ENCODE results near the gene AATK. TPM values are rescaled to one million over a fixed set of nuclear protein-coding genes. Genes with fewer than 3 reads are reported as not detected.

Gene AATK
- polyA plus RNA-seq, 2 of the 4 experiments (the other 2 are of a cell fraction), result 0.26 to 0.37 TPM

GRCh38 chr17:81085420-81085911, 80.6 kb downstream of the AATK start:
- FAIRE-seq (no peak), DNase-seq (ENCODE audit: low read depth in 1 of 2, low spot score in 1 of 2) (no peak), ATAC-seq (peak; percentile 16 to 22; a peak in 2 of 6 replicates)
- Histone ChIP-seq H3K27ac (no peak overlapping the region), H3K4me1 (peaks cover under 1% of the 10 kb centered on the region; the same call in 2 of the 3 replicates), H3K4me2 (no peak overlapping the region), H3K4me3 (no peak overlapping the region), H3K9me3 (no peaks in the 10 kb centered on the region)
- POLR2A ChIA-PET, result no interaction called here
- no peak for TF ChIP-seq MYC (IDR thresholded peaks at IDR 0.05; ENCODE audit: borderline replicate concordance, low read length)
- no peak for TF ChIP-seq RNF2 (IDR thresholded peaks at IDR 0.05; ENCODE audit: borderline replicate concordance, low read depth)
- TF ChIP-seq JUNB (IDR thresholded peaks at IDR 0.05), result no peak
- no peak for TF ChIP-seq RAD21 (conservative IDR thresholded peaks at IDR 0.05 in 1 of 2, IDR thresholded peaks at IDR 0.05 in 1 of 2)
- no peak for TF ChIP-seq HOXB5 (CRISPR knock-in tag; IDR thresholded peaks at IDR 0.05)
- no peak for TF ChIP-seq GATA3 (IDR thresholded peaks at IDR 0.05; ENCODE audit: borderline replicate concordance)
- no peak for TF ChIP-seq BCL3 (IDR thresholded peaks at IDR 0.05)
- TF ChIP-seq HMGXB4 (CRISPR knock-in tag; IDR thresholded peaks at IDR 0.05; ENCODE audit: borderline replicate concordance), result no peak
- no peak for TF ChIP-seq JUN (IDR thresholded peaks at IDR 0.05)
- no peak for TF ChIP-seq HOXA7 (CRISPR knock-in tag; IDR thresholded peaks at IDR 0.05)
- TF ChIP-seq ELK1 (IDR thresholded peaks at IDR 0.05; ENCODE audit: low read depth, low read length), result no peak
- no peak for TF ChIP-seq KDM5A (IDR thresholded peaks at IDR 0.05)
- no peak for TF ChIP-seq ZNF302 (CRISPR knock-in tag; IDR thresholded peaks at IDR 0.05)
- no peak for TF ChIP-seq NPAS2 (CRISPR knock-in tag; IDR thresholded peaks at IDR 0.05; ENCODE audit: borderline replicate concordance)
- TF ChIP-seq CEBPB (IDR thresholded peaks at IDR 0.05), result no peak
- CTCF ChIA-PET, result interaction anchor here (0.6 to 7.2 kb wide), 5 partner anchors 9 to 554 kb away, joined by 3 to 66 read pairs (median 8); no protein-coding TSS in a partner anchor
- WGBS (ENCODE audit: missing lambda C conversion rate), result 84% methylated on average over 19 of the region's 20 CpGs

- H3K4me2 ChIP-seq, result no peak overlapping the region
- CTCF ChIA-PET, result interaction anchor here (0.8 to 7.2 kb wide), 2 partner anchors 10 to 14 kb away, joined by 3 to 66 read pairs; no protein-coding TSS in a partner anchor
- TF ChIP-seq RARB (CRISPR knock-in tag; IDR thresholded peaks at IDR 0.05) (no peak), RFX5 (IDR thresholded peaks at IDR 0.05) (no peak), TFCP2L1 (CRISPR knock-in tag; IDR thresholded peaks at IDR 0.05) (no peak), BCL3 (IDR thresholded peaks at IDR 0.05) (no peak), HMGXB4 (CRISPR knock-in tag; IDR thresholded peaks at IDR 0.05; ENCODE audit: borderline replicate concordance) (no peak), PHF8 (IDR thresholded peaks at IDR 0.05; ENCODE audit: borderline replicate concordance, low read depth) (no peak), USF2 (IDR thresholded peaks at IDR 0.05) (no peak), HOXB13 (CRISPR knock-in tag; IDR thresholded peaks at IDR 0.05; ENCODE audit: low read depth) (no peak), ELK1 (IDR thresholded peaks at IDR 0.05; ENCODE audit: low read depth, low read length) (no peak), FOXS1 (CRISPR knock-in tag; IDR thresholded peaks at IDR 0.05) (no peak), NFE2L2 (conservative IDR thresholded peaks at IDR 0.05; ENCODE audit: low read length) (no peak), HEYL (CRISPR knock-in tag; IDR thresholded peaks at IDR 0.05) (no peak), GATA3 (IDR thresholded peaks at IDR 0.05; ENCODE audit: borderline replicate concordance) (no peak)
- no peaks in the 10 kb centered on the region for H3K9me3 ChIP-seq
- POLR2A ChIA-PET, result no interaction called here
- ATAC-seq, result no peak
- DNase-seq (ENCODE audit: low read depth in 1 of 2, low spot score in 1 of 2), result no peak
- FAIRE-seq, result no peak
- no peak overlapping the region for H3K27ac ChIP-seq
- no peak overlapping the region for H3K4me3 ChIP-seq
- WGBS (ENCODE audit: missing lambda C conversion rate), result 80% methylated on average over 25 of the region's 26 CpGs
- no peaks in the 10 kb centered on the region for H3K4me1 ChIP-seq
Observed at GRCh38 chr17:81084680-81085419, 81.2 kb downstream of the AATK start.

Measured in A549 (cell line).